Transverse colon (tissue), 3 donors: ENCODE measurements around the gene HSD17B8.

Experiments
- EP300 ChIP-seq: sonication (generic); formaldehyde crosslinking; IDR thresholded peaks from one replicate; pipeline ENCODE4 v1.6.1; 2017; ENCODE audit warnings: antibody characterized with exemption, low read depth
- TF ChIP-seq, protein P1 (sequence below), 5 experiments: fragments of 200-600 bp in 3 of 5; fragments of 450-650 bp in 2 of 5; sonication (generic) in 3 of 5; IDR thresholded peaks; 1 replicate in 2 of 5; 2 replicates in 3 of 5; pipeline ENCODE4 v1.5.1; 2016 to 2017; ENCODE audit warnings: antibody characterized with exemption in 5 of 5, inconsistent platforms in 3 of 5, mild to moderate bottlenecking in 2 of 5, moderate library complexity in 1 of 5

DNA sequence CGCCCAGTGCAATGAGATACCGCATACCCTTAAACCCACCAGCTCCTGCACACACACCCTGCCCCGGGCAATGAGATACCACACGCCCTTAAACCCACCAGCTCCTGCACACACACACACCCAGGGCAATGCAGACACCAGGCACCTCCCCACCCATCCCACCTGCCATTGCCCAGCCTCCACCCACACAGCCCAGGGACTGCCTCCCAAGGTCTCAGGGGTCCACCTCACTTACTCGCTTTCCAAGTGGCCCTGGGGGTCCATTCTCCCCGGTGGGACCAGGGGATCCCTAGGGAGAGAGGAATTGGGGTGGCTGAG is 36.2 kb upstream of the HSD17B8 start:
- no peak for TF ChIP-seq EP300
- TF ChIP-seq, protein P1, sequence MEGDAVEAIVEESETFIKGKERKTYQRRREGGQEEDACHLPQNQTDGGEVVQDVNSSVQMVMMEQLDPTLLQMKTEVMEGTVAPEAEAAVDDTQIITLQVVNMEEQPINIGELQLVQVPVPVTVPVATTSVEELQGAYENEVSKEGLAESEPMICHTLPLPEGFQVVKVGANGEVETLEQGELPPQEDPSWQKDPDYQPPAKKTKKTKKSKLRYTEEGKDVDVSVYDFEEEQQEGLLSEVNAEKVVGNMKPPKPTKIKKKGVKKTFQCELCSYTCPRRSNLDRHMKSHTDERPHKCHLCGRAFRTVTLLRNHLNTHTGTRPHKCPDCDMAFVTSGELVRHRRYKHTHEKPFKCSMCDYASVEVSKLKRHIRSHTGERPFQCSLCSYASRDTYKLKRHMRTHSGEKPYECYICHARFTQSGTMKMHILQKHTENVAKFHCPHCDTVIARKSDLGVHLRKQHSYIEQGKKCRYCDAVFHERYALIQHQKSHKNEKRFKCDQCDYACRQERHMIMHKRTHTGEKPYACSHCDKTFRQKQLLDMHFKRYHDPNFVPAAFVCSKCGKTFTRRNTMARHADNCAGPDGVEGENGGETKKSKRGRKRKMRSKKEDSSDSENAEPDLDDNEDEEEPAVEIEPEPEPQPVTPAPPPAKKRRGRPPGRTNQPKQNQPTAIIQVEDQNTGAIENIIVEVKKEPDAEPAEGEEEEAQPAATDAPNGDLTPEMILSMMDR (IDR thresholded peaks at IDR 0.05), result no peak
